Inferior parietal cortex (tissue), 1 donor: ENCODE results near the gene AHNAK2.
A peak's percentile ranks its signal among the peaks of the same experiment; 100 is the strongest.
"Not testable (repeated sequence)": the region's sequence is repeated elsewhere in the genome, so short reads cannot be mapped to it uniquely, and the experiment has no call there.

ENCODE experiments used
- DNase-seq: peaks from one replicate; pipeline ENCODE4 v3.0.0-alpha.2; 2016; ENCODE audit errors: extremely low spot score

The AHNAK2 gene

GRCh38 chr14:104977681-104978653 is at the start of gene AHNAK2:
Gene AHNAK2, minus strand, starts transcription at chr14:104978374. Its CDS starts 137 bp downstream, at chr14:104978237.
- no peak for DNase-seq

- DNase-seq = not testable (repeated sequence)
These were observed 49.5 kb upstream of the AHNAK2 start for GRCh38 chr14:105027718-105028117.

- DNase-seq = no peak
These were observed 48.8 kb upstream of the AHNAK2 start for GRCh38 chr14:105026802-105027563.

- no peak for DNase-seq
These were observed 48.0 kb upstream of the AHNAK2 start for GRCh38 chr14:105026033-105026785.

- no peak for DNase-seq
These were observed 47.3 kb upstream of the AHNAK2 start for GRCh38 chr14:105025429-105025828.

GRCh38 chr14:105023791-105024480 is 45.8 kb upstream of the AHNAK2 start:
- no peak for DNase-seq

- no peak for DNase-seq
These were observed 45.0 kb upstream of the AHNAK2 start for GRCh38 chr14:105023144-105023543.

GRCh38 chr14:105022276-105022670 is 44.1 kb upstream of the AHNAK2 start:
- DNase-seq = no peak

- DNase-seq = no peak
These were observed 43.6 kb upstream of the AHNAK2 start for GRCh38 chr14:105021656-105022275.

- DNase-seq = peak; percentile 92
These were observed 42.9 kb upstream of the AHNAK2 start, which contains the start of gene CDCA4 for GRCh38 chr14:105020815-105021655. Gene CDCA4, minus strand, starts transcription at chr14:105021083. Its CDS starts 9,154 bp downstream, at chr14:105011929.

GRCh38 chr14:105019861-105020814 is 42.0 kb upstream of the AHNAK2 start:
- no peak for DNase-seq

- no peak for DNase-seq
These were observed 40.2 kb upstream of the AHNAK2 start for GRCh38 chr14:105018414-105018813.

- DNase-seq = no peak
These were observed 37.7 kb upstream of the AHNAK2 start for GRCh38 chr14:105015905-105016304.

GRCh38 chr14:105015242-105015641 is 37.1 kb upstream of the AHNAK2 start:
- no peak for DNase-seq

- no peak for DNase-seq
These were observed 36.5 kb upstream of the AHNAK2 start for GRCh38 chr14:105014631-105015030.

- no peak for DNase-seq
These were observed 35.9 kb upstream of the AHNAK2 start for GRCh38 chr14:105014032-105014431.

- no peak for DNase-seq
These were observed 35.1 kb upstream of the AHNAK2 start for GRCh38 chr14:105013150-105013785.
